Fibroblast of gingiva (primary cell): ENCODE results near the gene TFAP2C.
"Not testable (repeated sequence)": the region's sequence is repeated elsewhere in the genome, so short reads cannot be mapped to it uniquely, and the experiment has no call there.

Experiments
- DNase-seq: peaks from one replicate; pipeline ENCODE4 v3.0.0-alpha.2; 2011; ENCODE audit warnings: low read depth

The TFAP2C gene

GRCh38 chr20:56653211-56653610 is 24.1 kb downstream of the TFAP2C start:
- no peak for DNase-seq

DNA sequence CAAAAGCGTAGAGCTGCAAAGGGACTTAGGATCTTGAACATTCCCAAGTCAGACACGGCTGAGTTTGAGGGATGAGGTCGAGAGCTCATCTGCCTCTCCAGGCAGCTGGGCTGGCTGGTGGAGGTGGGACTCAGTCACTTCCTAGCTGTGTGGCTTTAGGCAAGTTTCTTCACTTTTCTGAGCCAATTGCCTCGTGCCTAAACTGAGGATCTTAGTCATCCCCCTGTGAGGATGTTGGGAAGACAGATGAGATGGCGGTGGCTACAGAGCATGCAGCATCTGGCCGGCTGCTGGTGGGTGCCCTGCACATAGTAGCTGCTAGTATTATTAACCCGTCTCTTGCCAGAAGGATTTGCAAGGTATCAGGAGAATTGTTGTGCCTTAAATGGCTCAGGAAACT is 27.5 kb downstream of the TFAP2C start:
- DNase-seq, result no peak

DNA sequence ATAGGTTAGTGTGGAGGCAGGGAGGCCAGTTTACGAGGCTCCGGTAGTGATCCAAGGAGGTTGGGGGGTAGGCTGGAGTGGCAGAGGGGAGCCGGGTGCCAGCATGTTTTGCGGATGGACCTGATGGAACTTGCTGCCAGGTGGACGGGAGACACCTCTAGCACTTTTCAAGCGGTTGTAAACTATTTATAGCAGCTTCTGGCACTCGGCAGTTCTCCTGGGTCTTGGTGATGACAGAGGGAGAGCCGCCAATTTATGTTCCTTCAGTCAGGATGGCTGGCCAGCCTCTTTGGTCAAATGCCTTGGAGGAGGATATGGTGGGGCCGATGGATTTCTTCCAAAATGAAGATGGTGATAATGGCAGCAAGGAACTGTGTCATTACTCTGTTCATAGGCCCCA is 28.8 kb downstream of the TFAP2C start:
- no peak for DNase-seq

DNA sequence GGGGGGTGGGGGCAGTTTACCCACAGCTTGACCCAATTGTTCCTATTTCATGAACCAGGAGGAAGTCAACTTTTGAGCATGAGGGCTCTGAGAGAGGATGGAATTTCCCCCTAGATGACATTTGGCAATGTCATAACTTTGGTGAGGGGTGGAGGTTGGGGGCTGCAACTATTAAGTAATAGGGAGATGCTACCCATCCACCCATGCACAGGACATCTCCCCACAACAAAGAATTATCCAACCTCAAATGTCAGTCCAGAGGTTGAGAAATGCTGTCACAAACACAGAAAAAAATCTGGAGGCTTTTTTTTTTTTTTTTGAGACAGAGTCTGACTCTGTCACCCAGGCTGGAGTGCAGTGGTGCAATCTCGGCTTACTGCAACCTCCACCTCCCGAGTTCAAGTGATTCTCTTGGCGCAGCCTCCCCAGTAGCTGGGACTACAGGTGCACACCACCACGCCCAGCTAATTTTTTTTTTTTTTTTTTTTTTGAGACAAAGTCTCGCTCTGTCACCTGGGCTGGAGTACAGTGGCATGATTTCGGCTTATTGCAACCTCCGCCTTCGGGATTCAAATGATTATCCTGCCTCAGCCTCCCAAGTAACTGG is 29.3 kb downstream of the TFAP2C start:
- not testable (repeated sequence) for DNase-seq

- DNase-seq, result no peak
These were observed 34.6 kb downstream of the TFAP2C start for GRCh38 chr20:56663660-56664059.

DNA sequence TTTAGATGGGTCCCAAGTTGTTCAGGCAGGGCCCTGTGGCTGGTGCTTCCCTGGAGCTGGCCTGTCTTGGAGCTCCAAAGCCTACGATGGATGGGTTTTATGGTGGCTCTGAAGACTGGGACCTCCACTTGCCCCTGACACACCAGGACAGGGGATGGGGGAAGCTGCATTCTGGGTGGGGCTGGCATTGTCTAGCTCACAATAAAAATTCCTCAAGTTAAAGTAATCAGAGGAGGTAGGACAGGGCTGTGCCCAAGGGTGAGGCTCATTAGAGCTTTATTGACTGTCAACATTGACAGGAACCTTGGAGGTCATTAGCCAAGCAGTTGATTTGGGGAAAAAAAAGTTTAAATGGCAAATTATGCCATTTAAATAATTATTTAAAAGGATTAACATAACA is 35.7 kb downstream of the TFAP2C start:
- no peak for DNase-seq

DNA sequence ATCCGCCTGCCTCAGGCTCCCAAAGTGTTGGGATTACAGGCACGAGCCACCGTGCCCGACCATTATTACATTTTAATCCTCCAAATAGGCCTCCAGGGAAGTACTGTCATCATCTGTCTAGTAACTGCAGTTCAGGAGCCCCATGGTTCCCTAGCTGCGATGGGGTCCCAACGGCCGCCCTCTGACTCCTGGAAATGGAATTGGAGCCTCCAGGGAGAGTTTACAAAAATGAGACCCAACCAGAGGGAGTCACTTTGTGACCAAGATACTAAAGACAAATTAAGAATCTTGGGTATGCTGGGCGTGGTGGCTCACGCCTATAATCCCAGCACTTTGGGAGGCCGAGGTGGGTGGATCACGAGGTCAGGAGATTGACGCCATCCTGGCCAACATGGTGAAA is 36.7 kb downstream of the TFAP2C start:
- no peak for DNase-seq

DNA sequence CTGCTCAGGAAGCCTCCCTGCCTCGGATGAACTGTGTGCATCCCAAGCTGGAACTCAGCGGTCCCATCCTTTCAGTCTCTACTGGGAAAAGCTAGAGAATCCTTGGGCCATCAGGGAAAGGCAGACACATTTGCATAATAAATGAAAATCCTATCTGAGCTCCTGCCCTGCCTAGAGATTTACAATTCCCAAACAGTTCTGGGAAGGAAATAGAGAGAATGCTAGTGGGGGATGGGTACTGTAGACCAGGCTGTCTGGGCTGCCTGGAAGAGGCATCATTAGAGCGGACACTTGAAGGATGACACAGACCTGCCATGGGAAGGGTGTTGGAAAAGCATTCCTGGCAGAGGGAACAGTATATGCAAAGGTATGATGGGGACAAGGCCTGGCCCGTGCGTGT is 44.3 kb downstream of the TFAP2C start:
- DNase-seq, result no peak

DNA sequence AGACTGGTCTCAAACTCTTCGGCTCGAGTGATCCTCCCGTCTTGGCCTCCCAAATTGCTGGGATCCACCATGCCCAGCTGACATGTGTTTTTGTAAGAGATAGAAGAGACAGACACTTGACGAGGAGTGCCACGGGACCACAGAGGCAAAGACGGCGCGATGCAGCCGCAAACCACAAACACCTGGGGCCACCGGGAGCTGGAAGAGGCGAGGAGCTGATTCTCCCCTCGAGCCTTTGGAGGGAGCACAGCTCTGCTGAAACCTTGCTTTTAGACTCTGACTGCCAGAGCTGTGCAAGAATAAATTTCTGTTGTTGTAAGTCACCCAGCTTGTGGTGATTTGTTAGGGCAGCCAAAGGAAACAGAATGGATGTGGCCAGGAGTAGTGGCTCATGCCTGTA is 46.9 kb downstream of the TFAP2C start:
- DNase-seq, result no peak

GRCh38 chr20:56676679-56677078 is 47.6 kb downstream of the TFAP2C start:
- no peak for DNase-seq

DNA sequence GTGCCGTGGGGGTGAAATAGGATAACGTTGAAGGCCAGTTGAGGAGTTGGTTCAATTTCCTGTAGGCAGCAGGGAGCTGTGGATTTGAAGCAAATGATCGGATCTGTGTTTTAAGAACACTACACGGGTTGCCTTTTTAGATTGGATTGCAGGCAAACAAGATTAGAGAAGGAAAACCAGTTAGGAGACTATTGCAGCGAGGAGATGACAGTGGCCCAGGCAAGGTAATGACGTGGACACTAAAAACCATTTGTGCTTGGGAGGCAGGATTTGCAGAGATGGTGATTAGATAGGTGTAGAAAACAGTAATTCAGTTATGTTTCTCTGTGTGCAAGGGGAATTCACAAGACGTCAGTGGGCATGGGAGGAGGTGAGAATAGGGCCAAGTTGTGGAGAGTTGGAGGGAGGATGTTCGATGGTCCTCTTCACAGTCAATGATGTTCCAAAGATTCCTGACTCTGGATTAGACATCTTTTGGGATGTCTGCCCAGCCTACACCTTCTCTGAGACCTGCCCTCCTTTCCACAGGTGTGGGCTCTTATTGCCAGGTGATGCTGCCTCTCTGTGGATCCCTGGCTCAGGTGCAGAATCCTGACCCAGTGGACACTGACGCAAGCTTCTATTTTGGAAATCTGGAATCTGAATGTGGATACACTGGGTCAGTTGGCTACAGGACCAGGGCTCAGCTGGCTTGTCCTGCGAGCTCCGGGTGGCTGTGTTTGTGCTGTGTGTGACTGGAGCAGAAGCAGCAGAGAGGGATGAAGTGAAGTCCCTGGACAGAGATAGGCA is 54.2 kb downstream of the TFAP2C start:
- no peak for DNase-seq

- no peak for DNase-seq
These were observed 56.8 kb downstream of the TFAP2C start for GRCh38 chr20:56685879-56686278.

- DNase-seq, result no peak
These were observed 58.0 kb downstream of the TFAP2C start for GRCh38 chr20:56687061-56687460.

- DNase-seq, result no peak
These were observed 59.0 kb downstream of the TFAP2C start for GRCh38 chr20:56688106-56688505.
